IPS DF 19.7 (cell line): Measurements from ENCODE around the gene HIRA.
A peak's percentile ranks its signal among the peaks of the same experiment; 100 is the strongest.

ENCODE experiments used
- DNase-seq: peaks from one replicate; pipeline ENCODE4 v3.0.0-alpha.2; 2013; ENCODE audit warnings: low read depth, low spot score

Gene HIRA

GRCh38 chr22:19431649-19432132 lies at the start of gene HIRA:
Gene HIRA (minus strand): TSS chr22:19431733. CDS start chr22:19431476, 257 bp downstream.
- no peak for DNase-seq

GRCh38 chr22:19480789-19481188 lies 49.3 kb upstream of the HIRA start:
- DNase-seq = no peak

GRCh38 chr22:19480173-19480568 lies 48.6 kb upstream of the HIRA start:
- no peak for DNase-seq

GRCh38 chr22:19479355-19480172 lies 48.0 kb upstream of the HIRA start, which contains the start of gene CDC45:
Gene CDC45 (plus strand): TSS chr22:19479920. CDS start chr22:19479969, 49 bp downstream.
- peak; percentile 95 for DNase-seq

- DNase-seq = no peak
Observed at GRCh38 chr22:19478901-19479354, 47.4 kb upstream of the HIRA start, which contains the start of gene UFD1. Gene UFD1 (minus strand): TSS chr22:19479193. CDS start chr22:19479085, 108 bp downstream.

- no peak for DNase-seq
Observed at GRCh38 chr22:19478045-19478900, 46.7 kb upstream of the HIRA start.

- no peak for DNase-seq
Observed at GRCh38 chr22:19477321-19478044, 46.0 kb upstream of the HIRA start.

GRCh38 chr22:19476023-19476422 lies 44.5 kb upstream of the HIRA start:
- no peak for DNase-seq

GRCh38 chr22:19473578-19473977 lies 42.0 kb upstream of the HIRA start:
- DNase-seq = no peak

GRCh38 chr22:19472233-19472632 lies 40.7 kb upstream of the HIRA start:
- DNase-seq = no peak

GRCh38 chr22:19471572-19471971 lies 40.0 kb upstream of the HIRA start:
- no peak for DNase-seq

- no peak for DNase-seq
Observed at GRCh38 chr22:19470010-19470409, 38.5 kb upstream of the HIRA start.

GRCh38 chr22:19469421-19469820 lies 37.9 kb upstream of the HIRA start:
- DNase-seq = no peak

- no peak for DNase-seq
Observed at GRCh38 chr22:19467912-19468311, 36.4 kb upstream of the HIRA start.

GRCh38 chr22:19466848-19467752 lies 35.6 kb upstream of the HIRA start:
- DNase-seq = no peak

- DNase-seq = no peak
Observed at GRCh38 chr22:19466126-19466716, 34.7 kb upstream of the HIRA start.

GRCh38 chr22:19464975-19465374 lies 33.4 kb upstream of the HIRA start:
- no peak for DNase-seq

- DNase-seq = no peak
Observed at GRCh38 chr22:19464546-19464945, 33.0 kb upstream of the HIRA start.

GRCh38 chr22:19463491-19464469 lies 32.2 kb upstream of the HIRA start:
- no peak for DNase-seq
